ENCODE measurements around the gene RAB33B.

DNA sequence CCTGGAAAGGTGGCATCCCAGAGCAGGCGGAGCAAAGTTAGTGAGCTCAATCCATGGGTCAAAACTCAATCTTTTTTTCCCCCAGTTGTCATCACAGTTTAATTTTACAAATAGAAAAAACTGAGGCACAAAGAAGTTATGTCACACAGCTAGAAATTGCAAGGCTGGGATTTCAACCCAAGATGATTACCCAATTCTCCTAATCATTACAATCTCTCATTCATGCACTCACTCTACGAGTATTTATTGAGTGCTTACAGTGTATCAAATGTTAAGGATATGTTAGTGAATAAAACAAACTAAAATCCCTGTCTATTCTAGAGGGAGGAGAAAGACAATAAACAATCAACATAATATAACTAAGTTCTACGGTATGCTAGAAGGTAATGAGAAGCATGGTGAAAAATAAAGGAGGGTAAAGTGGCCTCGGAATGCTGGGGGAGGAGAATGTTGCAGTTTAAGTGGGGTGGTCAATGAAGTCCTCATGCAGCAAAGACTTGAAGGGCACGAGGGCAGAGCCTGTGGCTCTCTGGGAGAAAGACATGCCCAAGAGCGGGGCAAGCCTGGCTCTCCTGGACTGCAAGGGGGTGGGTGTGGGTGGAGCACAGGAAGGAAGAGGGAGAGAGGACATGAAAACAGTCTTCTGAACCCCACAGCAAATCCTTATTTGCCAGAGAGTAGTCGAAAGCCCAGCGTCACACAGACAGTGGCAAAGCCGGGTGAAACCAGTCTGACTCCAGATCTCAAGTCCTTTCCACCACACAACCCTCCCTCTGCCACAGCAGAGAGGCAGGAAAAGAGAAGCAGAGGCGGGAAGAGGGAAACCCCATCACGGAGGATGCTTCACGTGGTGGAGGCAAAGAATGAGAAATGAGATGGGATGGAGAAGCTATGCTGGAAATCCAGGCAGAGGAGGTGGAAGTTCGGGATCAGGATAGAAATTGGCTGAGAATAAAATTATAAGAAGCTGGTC, 48.3 kb downstream of the RAB33B start:
- TF ChIP-seq, protein P1, sequence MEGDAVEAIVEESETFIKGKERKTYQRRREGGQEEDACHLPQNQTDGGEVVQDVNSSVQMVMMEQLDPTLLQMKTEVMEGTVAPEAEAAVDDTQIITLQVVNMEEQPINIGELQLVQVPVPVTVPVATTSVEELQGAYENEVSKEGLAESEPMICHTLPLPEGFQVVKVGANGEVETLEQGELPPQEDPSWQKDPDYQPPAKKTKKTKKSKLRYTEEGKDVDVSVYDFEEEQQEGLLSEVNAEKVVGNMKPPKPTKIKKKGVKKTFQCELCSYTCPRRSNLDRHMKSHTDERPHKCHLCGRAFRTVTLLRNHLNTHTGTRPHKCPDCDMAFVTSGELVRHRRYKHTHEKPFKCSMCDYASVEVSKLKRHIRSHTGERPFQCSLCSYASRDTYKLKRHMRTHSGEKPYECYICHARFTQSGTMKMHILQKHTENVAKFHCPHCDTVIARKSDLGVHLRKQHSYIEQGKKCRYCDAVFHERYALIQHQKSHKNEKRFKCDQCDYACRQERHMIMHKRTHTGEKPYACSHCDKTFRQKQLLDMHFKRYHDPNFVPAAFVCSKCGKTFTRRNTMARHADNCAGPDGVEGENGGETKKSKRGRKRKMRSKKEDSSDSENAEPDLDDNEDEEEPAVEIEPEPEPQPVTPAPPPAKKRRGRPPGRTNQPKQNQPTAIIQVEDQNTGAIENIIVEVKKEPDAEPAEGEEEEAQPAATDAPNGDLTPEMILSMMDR (IDR thresholded peaks at IDR 0.05): no peak
- no peak for TF ChIP-seq EZH2 (IDR thresholded peaks at IDR 0.05)
